Neural progenitor cell (in vitro differentiated cells): ENCODE results near the gene SYT7. TPM values are rescaled to one million over a fixed set of nuclear protein-coding genes. Genes with fewer than 3 reads are reported as not detected.

Experiments
- DNase-seq: peaks from one replicate; pipeline ENCODE4 v3.0.0-alpha.2; 2016; ENCODE audit warnings: low spot score
- H2AFZ ChIP-seq: fragments of 200-600 bp; sonication (generic); replicated peaks from 2 replicates; pipeline ENCODE4 v1.6.1; 2016; ENCODE audit warnings: antibody characterized with exemption
- H3F3A ChIP-seq: fragments of 200-600 bp; sonication (generic); 2 replicates; pipeline ENCODE4 v1.6.1; 2016; ENCODE audit warnings: antibody characterized with exemption, low read depth
- H3K27ac ChIP-seq: fragments of 200-600 bp; sonication (generic); 2 replicates; pipeline ENCODE4 v1.5.1; 2016; ENCODE audit warnings: mild to moderate bottlenecking
- H3K27me3 ChIP-seq: fragments of 200-600 bp; sonication (generic); 2 replicates; pipeline ENCODE4 v1.6.1; 2016; ENCODE audit warnings: mild to moderate bottlenecking, moderate library complexity
- H3K36me3 ChIP-seq: fragments of 200-600 bp; sonication (generic); 2 replicates; pipeline ENCODE4 v1.5.1; 2016
- H3K4me1 ChIP-seq: fragments of 200-600 bp; sonication (generic); 2 replicates; pipeline ENCODE4 v1.6.1; 2016; ENCODE audit warnings: mixed run types
- H3K4me2 ChIP-seq: fragments of 200-600 bp; sonication (generic); 2 replicates; pipeline ENCODE4 v1.6.1; 2016
- H3K4me3 ChIP-seq: fragments of 200-600 bp; sonication (generic); 2 replicates; pipeline ENCODE4 v1.5.1; 2016
- H3K79me2 ChIP-seq: fragments of 200-600 bp; sonication (generic); 2 replicates; pipeline ENCODE4 v1.6.1; 2016; ENCODE audit warnings: low read depth
- H3K9ac ChIP-seq: fragments of 200-600 bp; sonication (generic); 2 replicates; pipeline ENCODE4 v1.6.1; 2016
- H3K9me3 ChIP-seq: fragments of 200-600 bp; sonication (generic); 2 replicates; pipeline ENCODE4 v1.5.1; 2016; ENCODE audit warnings: low read depth
- H4K20me1 ChIP-seq: fragments of 200-600 bp; sonication (generic); 2 replicates; pipeline ENCODE4 v1.6.1; 2016; ENCODE audit warnings: low read depth
- H3K27ac Mint-ChIP-seq: 3 replicates; pipeline ENCODE4 v1.8.0; 2021; ENCODE audit warnings: mixed read lengths
- H3K27me3 Mint-ChIP-seq: 2 replicates; pipeline ENCODE4 v1.8.0; 2022; ENCODE audit warnings: low read depth, mild to moderate bottlenecking, inconsistent platforms, moderate library complexity, mixed read lengths; ENCODE audit not compliant: insufficient read depth
- H3K36me3 Mint-ChIP-seq: 3 replicates; pipeline ENCODE4 v1.8.0; 2021; ENCODE audit warnings: mixed read lengths
- H3K4me1 Mint-ChIP-seq: 3 replicates; pipeline ENCODE4 v1.8.0; 2021; ENCODE audit warnings: mixed read lengths
- H3K4me3 Mint-ChIP-seq: 3 replicates; pipeline ENCODE4 v1.8.0; 2021; ENCODE audit warnings: mild to moderate bottlenecking, moderate library complexity, mixed read lengths
- H3K9me3 Mint-ChIP-seq: 3 replicates; pipeline ENCODE4 v1.8.0; 2020; ENCODE audit warnings: mixed read lengths
- EZH2 ChIP-seq: fragments of 200-600 bp; sonication (generic); IDR thresholded peaks from 2 replicates; pipeline ENCODE4 v1.6.1; 2017; ENCODE audit warnings: antibody characterized with exemption, mild to moderate bottlenecking, moderate library complexity
- EZH2phosphoT487 ChIP-seq: fragments of 200-600 bp; sonication (generic); IDR thresholded peaks from 2 replicates; pipeline ENCODE4 v1.6.1; 2017; ENCODE audit warnings: antibody characterized with exemption
- total RNA-seq: library from RNA; depleted of rRNA; stranded (reverse); fragments of >200 nt; gene quantifications from 2 replicates; pipeline ENCODE4 v1.2.3, GENCODE V29; 2015; ENCODE audit warnings: low replicate concordance
- TF ChIP-seq, protein P1 (sequence below): fragments of 200-600 bp; sonication (generic); IDR thresholded peaks from 2 replicates; pipeline ENCODE4 v1.5.1; 2017; ENCODE audit warnings: antibody characterized with exemption, mild to moderate bottlenecking

SYT7 gene
- total RNA-seq, 1 donor from 2014 or later: 0.73 TPM

DNA sequence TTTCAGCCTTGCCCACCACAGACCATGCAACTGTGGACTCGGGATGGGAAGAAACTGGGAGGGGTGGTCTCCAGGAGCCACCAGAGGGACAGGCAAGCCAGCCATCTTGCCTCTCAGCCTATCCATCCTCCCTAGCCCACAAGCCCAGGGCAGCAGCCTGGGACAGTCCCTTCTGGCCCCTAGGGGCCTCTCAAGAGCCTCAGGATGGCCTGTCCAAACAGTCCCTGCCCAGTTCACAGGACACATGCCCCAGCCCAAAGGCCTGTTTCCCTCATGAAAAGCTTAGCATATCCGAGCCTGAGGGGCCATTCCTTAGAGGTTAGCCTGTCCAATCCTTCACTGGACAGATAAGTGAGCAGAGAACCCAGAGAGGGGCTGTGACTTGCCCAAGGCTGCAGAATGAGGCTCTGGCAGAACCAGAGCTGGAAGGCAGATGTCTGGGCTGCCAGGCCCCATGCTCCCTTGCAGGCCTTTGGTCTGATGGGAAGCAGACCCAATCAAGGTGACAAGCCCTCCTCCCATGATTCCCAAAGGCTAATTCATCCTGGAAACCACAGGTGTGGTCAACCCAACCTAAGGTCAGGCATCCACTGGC, 44.1 kb downstream of the SYT7 start:
- Histone ChIP-seq H3F3A (no peaks in the 10 kb centered on the region), H3K9me3 (no peaks in the 10 kb centered on the region), H3K27ac (no peak overlapping the region), H4K20me1 (no peaks in the 10 kb centered on the region), H3K4me3 (no peak overlapping the region), H3K9ac (no peak overlapping the region), H3K4me1 (peaks cover 14% of the 10 kb centered on the region), H2AFZ (no peak overlapping the region), H3K36me3 (no peaks in the 10 kb centered on the region), H3K4me2 (no peak overlapping the region), H3K79me2 (no peaks in the 10 kb centered on the region), H3K27me3 (no peaks in the 10 kb centered on the region)
- Mint-ChIP-seq H3K4me3 (no peak overlapping the region), H3K4me1 (peaks cover 33% of the 10 kb centered on the region), H3K27ac (no peak overlapping the region), H3K9me3 (no peaks in the 10 kb centered on the region), H3K27me3 (peaks cover 6% of the 10 kb centered on the region), H3K36me3 (peaks cover 2% of the 10 kb centered on the region)
- TF ChIP-seq, protein P1, sequence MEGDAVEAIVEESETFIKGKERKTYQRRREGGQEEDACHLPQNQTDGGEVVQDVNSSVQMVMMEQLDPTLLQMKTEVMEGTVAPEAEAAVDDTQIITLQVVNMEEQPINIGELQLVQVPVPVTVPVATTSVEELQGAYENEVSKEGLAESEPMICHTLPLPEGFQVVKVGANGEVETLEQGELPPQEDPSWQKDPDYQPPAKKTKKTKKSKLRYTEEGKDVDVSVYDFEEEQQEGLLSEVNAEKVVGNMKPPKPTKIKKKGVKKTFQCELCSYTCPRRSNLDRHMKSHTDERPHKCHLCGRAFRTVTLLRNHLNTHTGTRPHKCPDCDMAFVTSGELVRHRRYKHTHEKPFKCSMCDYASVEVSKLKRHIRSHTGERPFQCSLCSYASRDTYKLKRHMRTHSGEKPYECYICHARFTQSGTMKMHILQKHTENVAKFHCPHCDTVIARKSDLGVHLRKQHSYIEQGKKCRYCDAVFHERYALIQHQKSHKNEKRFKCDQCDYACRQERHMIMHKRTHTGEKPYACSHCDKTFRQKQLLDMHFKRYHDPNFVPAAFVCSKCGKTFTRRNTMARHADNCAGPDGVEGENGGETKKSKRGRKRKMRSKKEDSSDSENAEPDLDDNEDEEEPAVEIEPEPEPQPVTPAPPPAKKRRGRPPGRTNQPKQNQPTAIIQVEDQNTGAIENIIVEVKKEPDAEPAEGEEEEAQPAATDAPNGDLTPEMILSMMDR: no peak
- TF ChIP-seq EZH2phosphoT487: no peak
- no peak for TF ChIP-seq EZH2
- peak; percentile 44 for DNase-seq

DNA sequence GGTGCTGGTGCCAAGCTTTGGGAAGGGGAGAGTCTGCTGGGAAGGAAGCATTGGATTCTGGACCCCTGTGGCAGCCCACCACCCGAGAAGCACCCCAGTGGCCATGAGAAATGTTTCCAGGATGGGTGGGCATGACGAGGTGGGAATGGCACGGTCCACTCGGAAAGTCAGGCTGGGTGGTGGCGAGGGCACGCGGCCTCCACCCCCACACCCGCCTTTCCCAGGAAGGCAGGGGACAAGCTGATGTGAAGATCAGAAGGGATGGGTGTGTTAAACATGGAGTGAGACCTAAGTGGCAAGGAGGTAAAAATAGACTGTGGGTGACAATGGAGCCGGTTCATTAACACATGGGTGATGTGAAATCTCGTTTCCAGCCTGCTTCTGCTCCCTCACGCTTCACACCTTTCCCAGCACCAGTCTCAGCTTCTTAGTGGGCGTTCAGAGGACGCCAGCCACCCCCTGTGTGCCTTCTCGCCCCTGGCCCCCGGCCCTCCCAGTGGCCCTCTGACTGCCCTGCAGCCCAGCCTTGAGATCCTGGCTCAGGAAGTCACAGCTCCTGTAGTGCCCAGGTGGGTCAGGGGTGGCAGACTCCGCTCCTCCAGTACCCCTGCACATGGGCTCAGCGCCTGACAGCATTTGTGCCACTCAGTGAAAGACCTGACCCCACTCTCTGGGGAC, 44.7 kb downstream of the SYT7 start:
- H3K9me3 ChIP-seq: no peaks in the 10 kb centered on the region
- Mint-ChIP-seq H3K36me3 (peaks cover 2% of the 10 kb centered on the region), H3K9me3 (no peaks in the 10 kb centered on the region), H3K27me3 (peaks cover 6% of the 10 kb centered on the region), H3K27ac (no peak overlapping the region), H3K4me1 (peaks cover 30% of the 10 kb centered on the region), H3K4me3 (no peak overlapping the region)
- H3K27me3 ChIP-seq: no peaks in the 10 kb centered on the region
- no peak overlapping the region for H3K4me3 ChIP-seq
- H3K27ac ChIP-seq: no peak overlapping the region
- H3F3A ChIP-seq: no peaks in the 10 kb centered on the region
- peaks cover 9% of the 10 kb centered on the region for H3K4me1 ChIP-seq
- DNase-seq: no peak
- no peak overlapping the region for H3K9ac ChIP-seq
- H3K4me2 ChIP-seq: no peak overlapping the region
- no peaks in the 10 kb centered on the region for H3K36me3 ChIP-seq
- H3K79me2 ChIP-seq: no peaks in the 10 kb centered on the region
- H2AFZ ChIP-seq: no peak overlapping the region
- TF ChIP-seq, protein P1: no peak
- TF ChIP-seq EZH2: no peak
- H4K20me1 ChIP-seq: no peaks in the 10 kb centered on the region

DNA sequence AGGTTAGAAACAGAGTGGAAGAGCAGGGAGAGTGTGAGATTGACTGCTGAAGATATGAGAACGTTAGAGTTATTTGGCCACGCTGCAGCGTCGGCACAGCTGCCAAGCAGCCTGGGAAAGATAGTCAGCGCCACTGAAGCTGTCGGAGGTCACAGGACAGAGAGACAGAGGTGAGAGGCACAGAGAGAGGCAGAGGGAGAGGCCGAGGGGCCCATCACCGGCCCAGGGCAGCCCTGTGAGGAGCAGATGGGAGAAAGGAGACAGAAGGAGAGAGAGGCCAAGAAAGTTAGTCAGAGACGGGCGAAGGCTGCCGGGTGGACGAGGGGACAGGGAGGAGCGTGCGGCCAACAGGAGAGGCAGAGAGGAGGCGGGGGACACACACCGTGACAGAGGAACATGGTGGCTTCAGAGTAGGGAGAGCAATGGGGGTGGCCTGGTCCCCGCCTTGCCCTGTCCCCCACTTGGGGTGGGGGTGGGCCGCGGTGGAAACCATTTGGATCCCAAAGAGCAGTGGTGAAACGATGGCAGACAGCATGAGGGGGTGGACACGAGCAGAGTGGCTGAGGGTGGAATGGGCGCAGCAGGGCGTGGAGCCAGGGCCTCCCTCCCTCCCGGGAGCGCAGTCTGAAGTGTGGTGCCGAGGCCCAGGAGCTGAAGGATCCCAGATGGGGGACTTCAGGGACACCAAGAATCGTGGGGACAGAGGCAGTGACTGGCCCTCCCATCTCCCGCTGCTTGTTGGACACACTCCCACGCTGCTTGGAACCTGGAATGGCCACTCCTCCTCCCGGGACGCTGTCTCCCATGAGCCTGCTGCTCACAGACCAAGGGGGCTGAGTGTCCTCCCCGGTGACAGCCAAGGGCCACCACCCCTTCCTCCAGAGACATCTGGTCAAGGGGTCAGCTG, 45.7 kb downstream of the SYT7 start:
- Histone ChIP-seq H3K79me2 (no peaks in the 10 kb centered on the region), H4K20me1 (no peaks in the 10 kb centered on the region), H3K4me3 (no peak overlapping the region), H3F3A (no peaks in the 10 kb centered on the region), H3K4me1 (peaks cover 9% of the 10 kb centered on the region), H3K4me2 (no peak overlapping the region), H2AFZ (no peak overlapping the region), H3K36me3 (no peaks in the 10 kb centered on the region), H3K9me3 (no peaks in the 10 kb centered on the region), H3K27me3 (no peaks in the 10 kb centered on the region), H3K9ac (no peak overlapping the region), H3K27ac (no peak overlapping the region)
- H3K4me3 Mint-ChIP-seq: no peak overlapping the region
- TF ChIP-seq EZH2 (no peak), EZH2phosphoT487 (no peak)
- TF ChIP-seq, protein P1: no peak
- H3K36me3 Mint-ChIP-seq: peaks cover 2% of the 10 kb centered on the region
- H3K27me3 Mint-ChIP-seq: peaks cover 6% of the 10 kb centered on the region
- H3K9me3 Mint-ChIP-seq: no peaks in the 10 kb centered on the region
- DNase-seq: no peak
- H3K4me1 Mint-ChIP-seq: peaks cover 25% of the 10 kb centered on the region
- H3K27ac Mint-ChIP-seq: no peak overlapping the region
